ENCODE data around the gene ARHGAP8.
"Not testable (repeated sequence)": the region's sequence is repeated elsewhere in the genome, so short reads cannot be mapped to it uniquely, and the experiment has no call there.

The ARHGAP8 gene

DNA sequence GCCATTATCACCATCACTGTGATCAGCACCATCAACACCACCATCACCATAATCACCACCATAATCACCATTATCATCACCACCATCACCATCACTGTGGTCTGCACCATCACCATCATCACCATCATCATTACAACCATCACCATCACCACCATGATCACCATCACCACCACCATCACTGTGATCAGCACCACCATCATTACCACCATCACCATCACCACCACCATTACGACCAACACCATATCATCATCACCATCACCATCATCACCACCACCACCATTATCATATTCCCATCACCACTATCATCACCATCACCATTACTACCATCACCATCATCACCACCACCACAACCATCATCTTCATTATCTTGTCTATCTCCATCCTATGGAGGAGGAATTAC is 132.2 kb downstream of the ARHGAP8 start:
- in situ Hi-C loops (cut with MboI; ENCODE audit: low sequenced_read_pairs) = no loop called here

DNA sequence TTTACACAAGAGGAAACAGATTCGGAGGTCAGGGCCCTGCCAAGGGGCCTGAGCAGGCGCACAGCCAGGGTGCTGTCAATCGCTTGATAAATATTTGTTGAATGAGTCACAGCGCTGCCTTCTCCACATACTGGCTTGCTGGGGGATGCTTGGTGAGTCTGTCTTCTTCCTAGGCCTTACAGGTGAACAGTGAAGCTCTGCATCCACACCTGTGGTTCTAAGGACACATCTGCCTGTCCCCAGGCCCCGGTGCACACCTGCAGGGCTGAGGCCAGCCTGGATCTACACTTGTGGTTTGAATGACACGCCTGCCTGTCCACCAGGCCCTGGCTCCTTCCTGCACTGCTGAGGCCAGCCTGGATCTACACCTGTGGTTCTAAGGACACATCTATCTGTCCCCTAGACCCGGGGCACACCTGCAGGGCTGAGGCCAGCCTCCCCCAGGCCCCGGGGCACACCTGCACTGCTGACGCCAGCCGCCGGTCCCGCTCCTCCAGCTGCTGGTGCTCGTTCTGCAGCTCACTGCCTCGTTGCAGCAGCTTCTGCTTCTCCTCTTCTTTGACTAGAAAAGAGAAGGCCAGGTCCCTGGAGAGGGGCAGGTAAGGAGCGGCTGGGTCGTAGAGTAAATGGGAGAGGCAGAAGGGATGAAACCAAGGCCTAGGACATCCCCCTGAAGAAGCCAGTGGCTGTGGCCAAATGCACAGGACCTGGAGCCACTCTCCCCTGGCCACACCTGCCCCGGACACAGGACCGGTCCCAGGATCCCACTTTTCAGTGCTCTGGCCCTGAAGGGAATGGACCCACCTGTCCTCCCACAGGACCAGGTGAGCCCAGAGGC is 132.8 kb downstream of the ARHGAP8 start:
- in situ Hi-C loops (cut with MboI; ENCODE audit: low sequenced_read_pairs) = no loop called here

DNA sequence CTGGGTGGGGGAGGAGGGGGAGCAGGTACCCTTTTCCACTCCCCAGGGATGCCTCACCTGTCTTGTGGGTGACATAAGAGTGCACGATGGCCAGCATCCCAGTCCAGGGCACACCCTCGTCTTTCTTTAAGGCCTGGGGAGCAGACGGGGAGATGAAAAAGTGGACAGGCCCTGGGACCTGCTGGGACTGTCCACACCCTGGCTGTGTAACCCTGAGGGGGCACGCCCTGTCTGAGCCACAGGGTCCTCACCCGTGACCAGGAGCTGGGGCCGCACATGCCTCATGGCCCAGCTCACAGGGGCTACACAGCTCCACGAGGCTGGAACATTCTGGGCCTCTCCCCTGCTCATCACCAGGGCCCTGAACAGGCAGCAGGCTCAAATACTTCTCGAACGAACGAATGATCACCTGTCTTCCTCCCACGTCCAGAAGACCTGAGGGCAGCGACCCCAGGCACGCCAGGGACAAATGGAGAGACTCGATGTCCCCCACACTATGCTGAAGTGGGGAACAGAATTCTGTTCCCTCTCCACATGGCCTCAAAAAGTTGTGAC is 133.5 kb downstream of the ARHGAP8 start:
- in situ Hi-C loops (cut with MboI; ENCODE audit: low sequenced_read_pairs) = no loop called here

DNA sequence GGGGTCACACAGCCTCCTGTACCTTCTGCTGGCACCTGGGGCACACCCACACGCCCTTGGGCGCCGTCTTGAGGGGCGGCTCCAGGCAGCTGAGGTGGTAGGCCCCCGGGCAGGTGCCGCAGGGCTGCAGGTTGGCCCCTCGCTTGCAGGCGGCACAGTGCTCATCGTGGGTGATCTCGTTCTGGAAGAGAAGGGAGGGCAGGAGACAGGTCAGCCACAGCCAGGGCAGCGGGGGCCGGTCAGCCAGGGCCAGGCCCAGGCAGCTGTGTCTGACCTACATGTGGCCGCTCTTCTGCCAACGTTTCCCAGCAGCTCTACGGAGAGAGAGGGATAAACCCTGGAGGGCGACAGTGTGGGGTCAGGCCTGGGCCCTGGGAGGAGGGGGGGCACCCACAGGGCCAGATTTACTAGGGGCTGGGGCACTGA is 135.6 kb downstream of the ARHGAP8 start:
- in situ Hi-C loops (cut with MboI; ENCODE audit: low sequenced_read_pairs) = no loop called here

DNA sequence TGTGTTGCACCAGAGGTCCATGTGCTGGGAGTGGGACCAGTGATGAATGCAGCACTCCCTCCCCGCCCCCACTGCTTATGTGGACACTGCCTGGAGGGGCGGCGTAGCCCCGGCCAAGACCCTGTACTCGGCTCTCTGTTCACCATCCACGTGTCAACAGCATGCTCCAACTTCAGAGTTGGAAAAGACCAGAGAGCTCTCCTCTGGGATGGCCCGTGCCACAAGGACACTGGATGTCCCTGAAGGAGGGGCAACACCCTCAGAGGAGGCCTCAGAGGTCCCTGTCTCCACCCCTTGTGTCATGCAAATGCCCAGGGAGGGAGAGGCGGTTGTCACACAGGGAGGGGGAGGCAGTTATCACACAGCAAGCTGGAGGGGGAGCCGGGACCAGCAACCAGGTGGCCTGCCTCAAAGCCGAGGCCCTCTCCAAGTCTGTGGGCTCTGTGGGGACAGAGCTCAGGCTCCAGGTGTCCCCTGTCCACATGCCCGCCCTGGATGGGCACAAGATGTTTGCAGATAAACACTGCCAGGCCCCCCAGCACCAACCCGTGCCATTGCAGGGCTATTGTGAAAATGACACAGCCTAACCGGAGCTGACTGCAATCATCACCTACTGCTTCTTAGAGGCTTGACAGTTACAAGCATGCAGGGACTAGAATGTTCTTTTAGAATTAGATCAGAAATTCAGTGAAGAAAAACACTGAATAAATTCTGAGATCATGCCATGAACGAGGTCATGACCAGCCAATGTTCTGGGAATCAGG is 136.3 kb downstream of the ARHGAP8 start:
- in situ Hi-C loops (cut with MboI; ENCODE audit: low sequenced_read_pairs) = no loop called here

DNA sequence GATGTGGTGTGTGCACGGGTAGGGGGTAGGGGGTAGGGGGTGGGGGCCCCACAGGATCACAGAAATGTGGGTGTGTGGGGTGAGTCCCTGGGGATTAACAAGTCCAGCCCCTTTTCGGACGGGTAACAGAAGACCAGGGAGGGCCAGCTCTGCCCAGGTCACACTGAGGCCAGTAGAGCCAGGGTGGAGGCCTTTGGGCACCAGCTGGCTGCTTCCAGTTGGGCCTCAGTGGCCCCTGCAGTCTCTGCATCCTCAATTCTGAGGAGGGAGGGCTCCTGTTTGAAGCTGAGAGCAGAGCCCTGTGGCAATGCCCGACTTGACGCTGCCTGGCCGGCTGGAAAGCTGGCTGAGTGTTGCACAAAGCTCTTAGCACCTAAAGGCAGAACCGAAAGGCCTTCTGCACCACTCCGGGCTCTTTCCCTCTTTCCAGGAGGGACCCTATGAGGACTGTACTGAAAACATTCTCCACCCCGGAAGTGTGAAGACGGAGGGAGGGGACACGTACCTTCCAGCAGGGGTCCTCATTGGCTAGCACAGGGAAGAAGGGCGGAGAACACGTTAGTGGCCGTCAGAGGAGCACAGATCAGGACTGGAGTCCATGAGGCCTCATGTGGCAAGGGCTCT is 137.0 kb downstream of the ARHGAP8 start:
- in situ Hi-C loops (cut with MboI; ENCODE audit: low sequenced_read_pairs) = no loop called here

DNA sequence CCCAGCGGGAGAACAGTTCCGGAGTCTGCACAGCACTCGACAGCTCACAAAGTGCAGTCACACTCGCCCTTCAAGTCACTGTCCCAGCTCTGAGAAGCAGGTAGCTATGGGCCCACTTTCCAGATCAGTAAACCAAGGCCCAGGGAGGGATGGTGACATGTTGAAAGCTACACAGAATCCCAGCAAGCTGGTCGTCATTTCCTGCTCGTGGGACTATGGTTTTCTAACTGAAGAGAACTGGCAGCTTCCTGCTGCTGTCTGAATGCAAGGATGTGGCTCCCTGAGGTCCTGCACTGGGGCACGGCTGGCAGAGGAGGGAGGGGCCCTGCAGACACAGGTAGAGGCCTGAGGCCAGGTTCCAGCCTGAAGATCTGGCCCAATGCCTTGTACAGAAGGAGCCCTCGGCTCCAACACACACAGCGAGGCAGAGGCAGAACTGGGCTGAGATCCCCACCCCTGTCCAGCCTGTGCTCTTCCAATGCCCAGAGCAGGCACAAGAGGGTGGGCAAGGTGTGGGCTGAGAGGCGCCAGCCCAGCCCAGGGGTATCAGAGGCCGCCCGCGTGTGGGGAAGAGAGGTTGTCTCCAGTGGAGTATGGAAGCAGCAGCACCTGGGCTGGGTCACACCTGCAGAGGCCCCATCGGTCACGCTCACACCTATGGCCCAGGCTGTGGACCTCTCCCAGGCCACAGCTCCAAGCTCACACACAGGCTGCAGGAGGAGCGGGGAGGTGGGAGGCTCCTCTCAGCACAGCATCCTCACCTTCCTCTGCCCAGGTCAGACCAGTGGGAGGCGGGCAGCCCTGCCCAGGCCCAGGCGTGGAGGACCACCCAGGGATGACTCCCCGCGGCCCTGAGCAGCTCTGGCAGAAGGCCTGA is 138.3 kb downstream of the ARHGAP8 start:
- in situ Hi-C loops (cut with MboI; ENCODE audit: low sequenced_read_pairs) = no loop called here

DNA sequence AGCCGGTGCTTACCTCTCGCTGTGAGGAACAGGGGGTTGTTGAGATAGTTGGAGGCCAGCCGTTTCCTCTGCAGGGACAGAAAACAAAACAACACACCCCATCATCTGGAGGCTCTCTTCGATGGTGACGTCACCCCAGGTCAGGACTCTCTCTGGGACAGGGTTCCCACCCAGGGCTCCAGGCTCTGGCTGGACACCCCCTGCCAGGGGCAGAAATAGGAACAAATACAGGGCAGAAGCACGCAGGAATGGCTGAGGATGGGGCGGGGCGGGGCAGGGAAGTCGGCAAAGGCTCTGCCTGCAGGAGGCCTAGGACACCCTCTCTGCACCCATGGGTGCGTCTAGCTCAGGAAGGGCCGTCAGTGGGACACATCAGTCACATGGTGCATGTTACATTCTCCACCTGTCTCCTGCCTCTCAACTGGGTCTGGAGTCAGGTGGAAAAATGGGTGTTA is 138.9 kb downstream of the ARHGAP8 start:
- in situ Hi-C loops (cut with MboI; ENCODE audit: low sequenced_read_pairs) = no loop called here

DNA sequence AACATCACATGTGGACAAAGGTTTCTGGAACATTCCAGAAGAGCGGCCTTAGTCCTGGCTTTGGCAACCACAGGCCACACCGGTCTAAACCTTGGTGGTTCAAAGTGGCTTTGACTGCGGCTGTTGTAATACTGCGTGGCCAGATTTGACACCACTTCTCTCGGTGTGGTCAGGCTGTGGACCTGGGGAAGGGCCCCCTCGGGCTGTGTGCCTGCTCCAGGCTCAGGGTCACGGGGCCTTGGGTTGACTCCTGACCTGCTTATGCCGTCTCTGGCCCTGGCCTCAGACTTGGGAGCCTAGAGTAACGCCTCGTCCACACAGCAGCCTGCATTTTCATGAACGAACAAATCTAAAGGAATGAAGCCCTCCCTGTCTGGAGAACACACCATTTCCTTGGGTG is 139.4 kb downstream of the ARHGAP8 start:
- in situ Hi-C loops (cut with MboI; ENCODE audit: low sequenced_read_pairs) = no loop called here

DNA sequence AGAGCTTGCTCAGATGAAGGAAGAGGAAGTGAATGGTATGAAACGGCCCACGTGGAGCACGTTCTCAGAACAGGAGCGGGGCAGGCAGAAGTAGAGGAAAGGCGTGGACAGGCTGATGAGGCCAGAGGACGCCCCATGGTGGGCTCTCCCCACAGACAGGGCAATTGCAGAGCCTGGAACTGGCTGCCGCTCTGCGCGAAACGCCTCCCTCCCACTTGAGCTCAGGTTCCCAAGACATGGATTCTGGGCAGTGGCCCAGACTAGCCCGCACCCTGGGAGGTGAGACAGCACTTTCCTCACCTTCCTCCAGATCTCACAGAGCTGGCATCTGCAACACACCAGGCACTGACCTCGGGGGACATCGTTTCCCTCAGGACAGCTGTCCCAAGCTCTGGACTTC is 139.9 kb downstream of the ARHGAP8 start:
- in situ Hi-C loops (cut with MboI; ENCODE audit: low sequenced_read_pairs) = no loop called here

DNA sequence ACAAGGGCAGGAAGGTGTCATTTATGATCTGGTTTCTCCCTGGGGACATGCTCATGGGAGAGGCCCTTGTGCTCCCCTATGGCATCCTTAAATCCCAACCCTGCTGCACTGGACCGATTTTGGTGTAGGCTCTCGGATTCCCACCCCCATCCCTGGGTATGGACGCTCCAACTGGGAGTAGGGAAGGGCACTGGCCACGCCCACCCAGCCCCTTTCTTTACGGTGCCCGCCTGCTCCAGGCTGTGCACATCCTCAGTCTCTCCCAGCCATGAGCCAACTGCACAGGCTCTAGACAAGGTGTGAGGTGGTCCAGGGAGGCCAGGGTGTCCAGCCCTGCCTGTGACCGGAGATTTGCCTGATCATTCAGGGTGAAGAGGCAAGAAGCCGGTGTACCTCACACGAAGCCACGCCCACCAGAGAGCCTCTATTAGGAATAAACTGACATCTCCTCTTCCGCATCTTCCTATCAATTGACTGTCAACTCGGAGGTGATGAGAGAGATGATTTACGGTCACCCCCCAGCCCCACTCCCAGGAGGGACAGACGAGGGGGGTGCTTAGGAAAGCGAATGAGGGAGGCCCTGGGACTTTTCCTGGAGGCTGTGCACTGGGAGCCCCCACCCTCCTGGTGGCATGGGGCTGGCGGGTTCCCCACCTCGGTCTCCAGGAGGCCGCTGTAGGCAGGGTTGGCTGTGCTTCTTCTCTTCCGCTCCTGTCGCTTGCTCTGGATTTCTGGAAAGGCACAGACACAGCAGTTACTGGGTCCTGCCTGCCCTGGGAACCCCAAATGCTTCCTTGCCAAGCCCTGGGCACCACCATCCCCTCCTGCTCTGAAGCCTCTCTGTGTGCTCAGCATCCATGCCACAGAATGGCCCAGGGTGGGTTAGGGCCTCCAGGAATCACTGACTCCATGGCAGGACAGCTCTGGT is 140.7 kb downstream of the ARHGAP8 start:
- in situ Hi-C loops (cut with MboI; ENCODE audit: low sequenced_read_pairs) = no loop called here

DNA sequence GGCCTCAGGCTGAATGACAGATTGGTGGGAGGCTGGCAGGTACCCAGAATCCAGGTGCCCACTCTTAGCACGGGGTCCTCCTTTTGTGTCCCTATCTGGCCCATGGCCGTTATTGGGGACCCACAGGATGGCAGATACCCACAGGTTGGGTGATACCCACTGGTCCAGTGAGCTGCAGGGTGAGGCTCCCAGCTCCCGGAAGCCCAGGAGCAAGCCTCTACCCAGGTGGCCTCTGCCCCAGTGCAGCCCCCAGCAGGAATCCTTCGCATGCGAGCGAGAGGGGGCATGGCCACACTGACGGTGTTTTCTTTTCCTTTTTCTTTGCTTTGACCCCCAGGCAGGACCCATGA is 141.3 kb downstream of the ARHGAP8 start:
- in situ Hi-C loops (cut with MboI; ENCODE audit: low sequenced_read_pairs) = no loop called here

DNA sequence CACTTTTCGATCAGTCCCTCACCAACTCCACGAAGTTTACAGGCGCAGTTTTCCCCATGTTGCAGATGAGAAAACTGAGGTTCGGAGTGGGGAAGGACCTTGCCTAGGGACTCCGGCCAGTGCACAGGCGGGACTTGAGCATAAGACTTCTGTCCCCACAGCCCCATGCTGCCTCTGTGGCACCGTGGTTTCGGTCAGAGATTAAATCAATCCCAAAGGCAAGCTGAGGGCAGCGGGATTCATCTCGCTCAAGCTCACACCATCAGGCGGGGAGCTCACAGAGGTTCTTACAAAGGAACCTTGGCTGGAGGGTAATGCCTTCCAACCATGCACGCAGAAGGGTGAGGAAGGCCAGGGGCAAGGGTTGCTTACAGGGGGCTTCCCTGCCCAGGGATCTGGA is 141.9 kb downstream of the ARHGAP8 start:
- in situ Hi-C loops (cut with MboI; ENCODE audit: low sequenced_read_pairs) = no loop called here

DNA sequence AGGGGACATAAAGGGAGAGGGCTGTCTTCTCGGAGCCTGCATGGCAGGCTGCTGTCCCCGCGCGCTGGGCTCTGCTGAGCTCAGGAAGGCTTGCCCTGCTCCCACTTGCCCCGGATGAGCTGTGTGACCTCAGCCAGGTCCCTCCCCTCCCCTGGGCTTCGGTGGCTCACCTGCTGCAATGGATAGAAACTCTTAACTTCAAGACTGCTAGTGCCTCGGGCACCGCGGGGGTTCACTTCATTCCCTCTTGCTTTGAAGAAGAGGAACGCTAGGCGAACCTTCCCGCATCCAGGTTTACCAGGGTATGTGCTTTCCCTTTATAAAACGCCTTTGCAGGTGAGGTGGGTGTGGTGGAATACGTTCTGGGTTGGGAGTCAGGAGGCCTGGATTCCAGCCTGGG is 142.4 kb downstream of the ARHGAP8 start:
- in situ Hi-C loops (cut with MboI; ENCODE audit: low sequenced_read_pairs) = no loop called here

DNA sequence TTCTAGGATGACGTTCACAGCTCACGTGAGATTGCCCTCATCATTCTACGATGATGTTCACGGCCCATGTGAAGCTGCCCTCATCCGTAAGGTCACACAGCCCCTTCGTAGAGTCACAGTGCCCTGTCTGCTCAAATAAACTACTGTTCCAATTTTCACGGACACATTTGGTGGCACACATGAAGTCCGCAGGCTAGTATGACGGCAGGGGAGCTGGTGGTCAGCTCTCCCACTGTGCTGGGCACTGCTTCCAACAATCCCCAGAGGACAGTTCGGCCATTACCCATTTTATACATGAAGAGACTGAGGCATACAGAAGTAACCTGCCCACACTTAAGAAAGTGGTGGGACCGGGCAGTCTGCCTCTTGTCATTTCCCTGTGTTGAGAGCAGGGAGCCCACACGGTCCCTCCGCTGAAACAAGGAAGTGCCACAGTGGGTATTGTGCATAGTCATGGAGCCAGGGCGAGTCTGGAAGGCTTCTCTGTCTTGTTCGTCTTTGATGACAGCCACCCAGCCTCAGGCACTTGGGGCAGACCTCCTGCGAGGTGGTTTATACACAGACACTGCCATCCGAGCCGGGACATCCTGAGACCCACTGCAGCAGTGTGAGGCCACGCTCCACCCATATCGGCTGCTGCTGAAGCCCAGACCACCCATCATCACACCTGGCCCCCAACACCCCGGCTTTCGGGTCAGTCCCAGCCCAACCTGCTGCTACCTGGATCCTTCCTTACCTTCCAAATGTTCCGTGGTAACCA is 143.1 kb downstream of the ARHGAP8 start:
- in situ Hi-C loops (cut with MboI; ENCODE audit: low sequenced_read_pairs) = no loop called here

DNA sequence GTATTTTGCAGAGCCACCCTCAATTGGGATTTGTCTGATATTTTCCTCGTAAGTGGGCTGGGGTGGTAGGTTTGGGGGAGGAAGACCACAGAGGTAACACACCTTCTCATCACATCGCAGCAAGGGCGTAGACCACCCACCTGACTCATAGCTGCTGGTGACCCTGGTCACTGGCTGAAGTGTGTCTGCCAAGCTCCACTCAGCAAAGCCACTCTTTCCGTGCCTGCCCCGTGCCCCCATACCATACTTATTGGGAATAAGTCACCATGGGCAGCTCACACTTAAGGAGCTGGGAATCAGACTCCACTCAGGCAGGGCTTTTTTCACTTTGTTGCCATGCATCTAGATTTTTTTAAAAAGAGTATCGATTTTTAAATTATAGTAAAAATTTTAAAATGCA is 145.9 kb downstream of the ARHGAP8 start:
- in situ Hi-C loops (cut with MboI; ENCODE audit: low sequenced_read_pairs) = no loop called here

DNA sequence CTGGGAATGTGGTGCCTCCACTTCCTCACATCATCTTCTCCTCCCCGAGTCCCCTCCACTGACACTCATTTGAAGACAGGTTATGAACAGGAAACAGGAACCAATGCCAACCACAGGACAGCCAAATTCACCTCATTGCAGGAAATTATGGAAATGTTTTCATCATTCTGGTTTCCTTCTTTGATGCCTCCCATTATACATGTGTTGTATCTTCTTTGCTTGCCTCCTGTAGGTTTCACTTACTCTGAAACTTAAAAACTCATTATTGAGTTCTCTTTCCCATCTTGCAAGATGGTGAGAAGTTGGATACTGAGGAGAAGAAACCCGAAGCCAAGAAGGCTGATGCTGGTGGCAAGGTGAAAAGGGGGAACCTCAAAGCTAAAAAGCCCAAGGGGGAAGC is 148.9 kb downstream of the ARHGAP8 start:
- in situ Hi-C loops (cut with MboI; ENCODE audit: low sequenced_read_pairs) = no loop called here

DNA sequence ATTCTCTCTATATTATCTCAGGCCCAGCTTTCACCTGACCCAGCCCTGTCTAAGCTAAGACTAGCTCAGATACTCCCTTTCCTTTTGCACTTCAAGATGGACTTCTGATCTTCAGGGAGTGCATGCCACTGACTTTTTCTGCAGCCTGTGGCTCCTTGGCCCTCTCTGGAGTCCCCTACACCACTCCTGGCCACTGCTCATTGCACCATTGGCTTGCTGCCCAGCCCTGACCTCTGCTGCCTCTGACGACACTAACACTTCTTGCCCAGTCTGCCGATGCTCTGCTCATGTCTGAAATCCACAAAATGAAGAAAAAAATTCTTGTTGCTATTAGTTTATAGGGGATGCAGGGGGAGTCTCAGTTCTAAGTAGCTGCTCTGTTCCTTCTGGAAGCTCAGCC is 150.8 kb downstream of the ARHGAP8 start:
- in situ Hi-C loops (cut with MboI; ENCODE audit: low sequenced_read_pairs) = not testable (repeated sequence)
